B cell (primary cell): Measurements from ENCODE around the gene PPAN. TPM values are rescaled to one million over a fixed set of nuclear protein-coding genes. Genes with fewer than 3 reads are reported as not detected.

Source experiments
- ATAC-seq: fragments of 200-7000 bp; cut with Tn5 transposase; one replicate; pipeline ENCODE4 v1.10.0; 2021; ENCODE audit warnings: low read depth, mild to moderate bottlenecking, moderate number of reproducible peaks, moderate library complexity
- CTCF ChIA-PET: fragments of 350-600 bp; sonication (Branson Sonifier 250); formaldehyde crosslinking; loops from one replicate; lab custom pipeline; 2021; ENCODE audit warnings: antibody characterized with exemption, inconsistent platforms; lab: Charles Lee
- POLR2A ChIA-PET: fragments of 350-600 bp; sonication (Branson Sonifier 250); formaldehyde crosslinking; loops from one replicate; lab custom pipeline; 2021; ENCODE audit warnings: antibody characterized with exemption; lab: Charles Lee
- DNase-seq: peaks from one replicate; pipeline ENCODE4 v3.0.0; 2013
- H2AFZ ChIP-seq: 2 replicates; pipeline ENCODE4 v1.6.1; 2012; ENCODE audit warnings: mild to moderate bottlenecking, low read depth, low read length; ENCODE audit not compliant: insufficient read depth, poor library complexity, severe bottlenecking
- H3K27ac ChIP-seq, 2 donors: 1 replicate in 1 of 2; 2 replicates in 1 of 2; pipeline ENCODE4 v1.5.1; 2012 to 2013; ENCODE audit warnings: low read length in 2 of 2, mild to moderate bottlenecking in 2 of 2, moderate library complexity in 1 of 2
- H3K27me3 ChIP-seq, 4 experiments: fragments of 200-600 bp in 1 of 4; sonication (generic) in 1 of 4; replicated peaks in 1 of 4; 1 replicate in 2 of 4; 2 replicates in 2 of 4; pipeline versions ENCODE4 v1.6.1 to v1.7.0; 2013 to 2016; ENCODE audit warnings: low read length in 3 of 4, mild to moderate bottlenecking in 2 of 4, mixed read lengths in 1 of 4, moderate library complexity in 1 of 4; ENCODE audit not compliant: insufficient read depth in 4 of 4, control insufficient read depth in 3 of 4; ENCODE audit errors: control extremely low read depth in 1 of 4
- H3K36me3 ChIP-seq, 2 experiments: replicated peaks in 1 of 2; 1 replicate in 1 of 2; 2 replicates in 1 of 2; pipeline versions ENCODE4 v1.6.1 to v1.7.1; 2013; ENCODE audit warnings: low read length in 1 of 2; ENCODE audit not compliant: insufficient read depth in 2 of 2, control insufficient read depth in 1 of 2; ENCODE audit errors: control extremely low read depth in 1 of 2, extremely low read depth in 1 of 2
- H3K4me1 ChIP-seq, 2 donors: fragments of 200-600 bp in 1 of 2; sonication (generic) in 1 of 2; 1 replicate in 1 of 2; 2 replicates in 1 of 2; pipeline versions ENCODE4 v1.5.1 to v1.6.1; 2013 to 2017; ENCODE audit warnings: low read length in 2 of 2; ENCODE audit not compliant: control insufficient read depth in 2 of 2, insufficient read depth in 2 of 2
- H3K4me2 ChIP-seq: replicated peaks from 2 replicates; pipeline ENCODE3; 2012; ENCODE audit warnings: mild to moderate bottlenecking, low read depth, low read length; ENCODE audit not compliant: poor library complexity, severe bottlenecking
- H3K4me3 ChIP-seq, 5 experiments: fragments of 200-600 bp in 1 of 5; sonication (generic) in 1 of 5; 1 replicate in 3 of 5; 2 replicates in 2 of 5; pipeline versions ENCODE4 v1.5.1 to v1.7.0; 2011 to 2016; ENCODE audit warnings: low read length in 4 of 5, mild to moderate bottlenecking in 4 of 5, low read depth in 2 of 5, control low read depth in 1 of 5, moderate library complexity in 1 of 5; ENCODE audit not compliant: insufficient read depth in 1 of 5; ENCODE audit errors: control extremely low read depth in 1 of 5, extremely low read depth in 1 of 5
- H3K79me2 ChIP-seq: fragments of 200-600 bp; sonication (generic); one replicate; pipeline ENCODE4 v1.6.0; 2016; ENCODE audit warnings: low read length; ENCODE audit not compliant: control insufficient read depth, insufficient read depth
- H3K9ac ChIP-seq: fragments of 200-600 bp; sonication (generic); 2 replicates; pipeline ENCODE4 v1.6.1; 2017; ENCODE audit warnings: mild to moderate bottlenecking, low read length, moderate library complexity
- H3K9me3 ChIP-seq, 3 donors: one replicate each; pipeline versions ENCODE4 v1.6.1 to v1.7.1; 2013; ENCODE audit warnings: low read length in 2 of 3; ENCODE audit not compliant: control insufficient read depth in 2 of 3, insufficient read depth in 1 of 3; ENCODE audit errors: control extremely low read depth in 1 of 3
- H4K20me1 ChIP-seq: 2 replicates; pipeline ENCODE4 v1.6.0; 2012; ENCODE audit warnings: mild to moderate bottlenecking, low read length; ENCODE audit not compliant: insufficient read depth, control insufficient read depth, poor library complexity, severe bottlenecking
- H3K27ac Mint-ChIP-seq: one replicate; pipeline ENCODE4 v1.8.0; 2021; ENCODE audit warnings: mixed read lengths
- H3K27me3 Mint-ChIP-seq: one replicate; pipeline ENCODE4 v1.8.0; 2021; ENCODE audit warnings: mixed read lengths
- H3K4me1 Mint-ChIP-seq: one replicate; pipeline ENCODE4 v1.8.0; 2021; ENCODE audit warnings: mixed read lengths
- H3K4me3 Mint-ChIP-seq: one replicate; pipeline ENCODE4 v1.8.0; 2021; ENCODE audit warnings: mixed read lengths
- H3K9me3 Mint-ChIP-seq: one replicate; pipeline ENCODE4 v1.8.0; 2022; ENCODE audit warnings: mixed read lengths; ENCODE audit not compliant: insufficient read depth
- EZH2 ChIP-seq: IDR thresholded peaks from 2 replicates; pipeline ENCODE4 v1.6.1; 2012; ENCODE audit warnings: borderline replicate concordance, low read depth, mild to moderate bottlenecking, moderate library complexity, low read length; ENCODE audit not compliant: insufficient read depth, poor library complexity, severe bottlenecking
- whole genome bisulfite sequencing: methylation state at CpG from one replicate; pipeline ENCODE4 v1.1.5; 2013; ENCODE audit warnings: missing lambda C conversion rate; ENCODE audit not compliant: insufficient coverage; 5-methylcytosine and 5-hydroxymethylcytosine counted together
- intact Hi-C: fragments of 100-400 bp; cut with micrococcal nuclease; formaldehyde crosslinking; loops from one replicate; pipeline ENCODE4 v1.10.0; 2022
- polyA plus RNA-seq: library from polyadenylated mRNA; depleted of rRNA; stranded (reverse); fragments of >200 nt; gene quantifications from 2 replicates; pipeline ENCODE4 v1.2.3, GENCODE V29; 2012
- total RNA-seq, 2 donors: library from RNA; stranded (reverse); fragments of 120-200 nt in 1 of 2; gene quantifications; 1 replicate in 1 of 2; 2 replicates in 1 of 2; pipeline versions ENCODE4 v1.2.3 to v1.2.4, GENCODE V29; 2013 to 2022
- TF ChIP-seq, protein P1 (sequence below): fragments of 200-600 bp; IDR thresholded peaks from one replicate; pipeline ENCODE4 v1.8.0; 2022; ENCODE audit warnings: antibody characterized with exemption, mild to moderate bottlenecking

The PPAN gene
- total and polyA plus RNA-seq, 2 donors (not counting 1 experiment from before 2014, with no cell fraction given), result 42.2 to 88.0 TPM

DNA sequence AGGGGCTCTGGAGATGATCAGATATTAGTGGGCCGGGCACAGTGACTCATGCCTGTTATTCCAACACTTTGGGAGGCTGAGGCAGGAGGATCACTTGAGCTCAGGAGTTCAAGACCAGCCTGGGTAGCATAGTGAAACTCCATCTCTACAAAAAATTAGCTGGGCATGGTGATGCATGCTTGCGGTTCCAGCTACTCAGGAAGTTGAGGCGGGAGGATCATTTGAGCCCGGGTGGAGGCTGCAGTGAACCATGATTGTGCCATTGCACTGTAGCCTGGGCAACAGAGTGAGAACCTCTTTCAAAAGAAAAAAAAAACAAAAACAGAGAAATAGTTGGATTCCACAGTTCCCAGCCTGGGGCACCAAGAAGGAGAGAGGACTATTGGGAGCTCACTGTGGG lies 38.0 kb upstream of the PPAN start:
- DNase-seq (no peak), ATAC-seq (no peak)
- H3K4me2 ChIP-seq, result no peak overlapping the region
- no peak overlapping the region for H3K27ac Mint-ChIP-seq
- H3K27me3 Mint-ChIP-seq, result peaks cover 36% of the 10 kb centered on the region
- no peaks in the 10 kb centered on the region for H3K79me2 ChIP-seq
- no peaks in the 10 kb centered on the region for H3K4me1 Mint-ChIP-seq
- H3K4me1 ChIP-seq, result no peaks in the 10 kb centered on the region
- H2AFZ ChIP-seq, result no peak overlapping the region
- H3K9me3 Mint-ChIP-seq, result no peaks in the 10 kb centered on the region
- H3K9ac ChIP-seq, result no peak overlapping the region
- H3K4me3 ChIP-seq, result no peak overlapping the region
- H4K20me1 ChIP-seq, result no peaks in the 10 kb centered on the region
- H3K4me3 Mint-ChIP-seq, result no peak overlapping the region
- no peaks in the 10 kb centered on the region for H3K36me3 ChIP-seq
- POLR2A ChIA-PET, result interaction anchor here (0.7 kb wide), 1 partner anchor 16 kb away, joined by 3 read pairs; no protein-coding TSS in a partner anchor
- H3K27me3 ChIP-seq, result peaks cover 0 to 3% (median 0%) of the 10 kb centered on the region in 4 experiments
- TF ChIP-seq EZH2, result no peak
- H3K9me3 ChIP-seq, result peaks cover 0 to 8% (median 0%) of the 10 kb centered on the region in 3 donors
- intact Hi-C loops, result no loop called here
- H3K27ac ChIP-seq, result no peak overlapping the region
- WGBS, result 63% methylated on average over 1 of the region's 4 CpGs
- CTCF ChIA-PET, result no interaction called here

DNA sequence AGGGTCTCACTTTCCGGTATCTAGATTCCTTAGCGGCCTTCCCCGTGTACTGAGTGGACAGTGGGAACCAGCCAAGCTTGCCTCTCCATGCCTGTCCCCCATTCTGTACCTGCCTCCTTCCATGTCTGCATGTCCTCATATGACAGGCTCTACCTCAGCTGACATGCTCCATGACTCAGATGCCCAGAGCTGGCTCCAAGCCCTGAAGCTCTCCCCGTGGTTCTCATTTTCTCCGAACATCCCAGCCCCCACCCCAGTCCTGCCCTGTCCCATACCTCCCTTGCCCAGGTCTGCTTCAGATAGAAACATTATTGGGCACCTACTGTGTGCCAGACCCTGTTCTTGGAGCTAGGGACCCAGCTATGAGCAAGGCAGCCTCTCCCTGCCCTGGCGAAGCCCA lies 37.1 kb upstream of the PPAN start:
- H3K27ac Mint-ChIP-seq, result no peak overlapping the region
- WGBS, result 82% methylated on average over 5 of the region's 6 CpGs
- H3K27ac ChIP-seq, result no peak overlapping the region
- ChIA-PET POLR2A (no interaction called here), CTCF (interaction anchor here (0.6 kb wide), 1 partner anchor 182 kb away, joined by 3 read pairs; no protein-coding TSS in a partner anchor)
- no peak for TF ChIP-seq EZH2
- TF ChIP-seq, protein P1, sequence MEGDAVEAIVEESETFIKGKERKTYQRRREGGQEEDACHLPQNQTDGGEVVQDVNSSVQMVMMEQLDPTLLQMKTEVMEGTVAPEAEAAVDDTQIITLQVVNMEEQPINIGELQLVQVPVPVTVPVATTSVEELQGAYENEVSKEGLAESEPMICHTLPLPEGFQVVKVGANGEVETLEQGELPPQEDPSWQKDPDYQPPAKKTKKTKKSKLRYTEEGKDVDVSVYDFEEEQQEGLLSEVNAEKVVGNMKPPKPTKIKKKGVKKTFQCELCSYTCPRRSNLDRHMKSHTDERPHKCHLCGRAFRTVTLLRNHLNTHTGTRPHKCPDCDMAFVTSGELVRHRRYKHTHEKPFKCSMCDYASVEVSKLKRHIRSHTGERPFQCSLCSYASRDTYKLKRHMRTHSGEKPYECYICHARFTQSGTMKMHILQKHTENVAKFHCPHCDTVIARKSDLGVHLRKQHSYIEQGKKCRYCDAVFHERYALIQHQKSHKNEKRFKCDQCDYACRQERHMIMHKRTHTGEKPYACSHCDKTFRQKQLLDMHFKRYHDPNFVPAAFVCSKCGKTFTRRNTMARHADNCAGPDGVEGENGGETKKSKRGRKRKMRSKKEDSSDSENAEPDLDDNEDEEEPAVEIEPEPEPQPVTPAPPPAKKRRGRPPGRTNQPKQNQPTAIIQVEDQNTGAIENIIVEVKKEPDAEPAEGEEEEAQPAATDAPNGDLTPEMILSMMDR, result no peak
- no peak overlapping the region for H3K4me3 Mint-ChIP-seq
- DNase-seq (no peak), ATAC-seq (no peak)
- intact Hi-C loops, result no loop called here
- H3K4me2 ChIP-seq, result no peak overlapping the region
- peaks cover 0 to 16% (median 5%) of the 10 kb centered on the region in 3 donors for H3K9me3 ChIP-seq
- no peaks in the 10 kb centered on the region for H3K79me2 ChIP-seq
- no peak overlapping the region for H2AFZ ChIP-seq
- no peaks in the 10 kb centered on the region for H3K9me3 Mint-ChIP-seq
- H4K20me1 ChIP-seq, result no peaks in the 10 kb centered on the region
- peaks cover 0 to 3% (median 0%) of the 10 kb centered on the region in 4 experiments for H3K27me3 ChIP-seq
- H3K4me1 Mint-ChIP-seq, result no peaks in the 10 kb centered on the region
- no peaks in the 10 kb centered on the region for H3K4me1 ChIP-seq
- peaks cover 29% of the 10 kb centered on the region for H3K27me3 Mint-ChIP-seq
- H3K4me3 ChIP-seq, result no peak overlapping the region
- no peaks in the 10 kb centered on the region for H3K36me3 ChIP-seq
- no peak overlapping the region for H3K9ac ChIP-seq
